AG04449 (cell line): Measurements from ENCODE around the gene KRT86.
"Not testable (repeated sequence)": the region's sequence is repeated elsewhere in the genome, so short reads cannot be mapped to it uniquely, and the experiment has no call there.

Source experiments
- CTCF ChIA-PET: fragments of 350-600 bp; formaldehyde crosslinking; extraction: SDS; loops from one replicate; lab custom pipeline; 2021; ENCODE audit warnings: antibody characterized with exemption; lab: Yijun Ruan, JAX
- POLR2A ChIA-PET: fragments of 400-600, 350-600 bp; formaldehyde crosslinking; extraction: SDS; loops from one replicate; lab custom pipeline; 2020; ENCODE audit warnings: antibody characterized with exemption, inconsistent platforms; lab: Yijun Ruan, JAX
- DNase-seq: peaks from one replicate; pipeline ENCODE4 v3.0.0-alpha.2; 2010; ENCODE audit warnings: low read depth, low spot score
- H3K4me3 ChIP-seq: 2 replicates; pipeline ENCODE4 v1.5.1; 2011; ENCODE audit warnings: low read depth, mild to moderate bottlenecking, control low read depth, low read length
- TF ChIP-seq, protein P1 (sequence below): IDR thresholded peaks from one replicate; pipeline ENCODE4 v1.5.1; 2011; ENCODE audit warnings: mild to moderate bottlenecking, moderate library complexity, low read length, control low read depth, inconsistent platforms; ENCODE audit not compliant: insufficient read depth; ENCODE audit errors: missing control alignments

Gene KRT86

DNA sequence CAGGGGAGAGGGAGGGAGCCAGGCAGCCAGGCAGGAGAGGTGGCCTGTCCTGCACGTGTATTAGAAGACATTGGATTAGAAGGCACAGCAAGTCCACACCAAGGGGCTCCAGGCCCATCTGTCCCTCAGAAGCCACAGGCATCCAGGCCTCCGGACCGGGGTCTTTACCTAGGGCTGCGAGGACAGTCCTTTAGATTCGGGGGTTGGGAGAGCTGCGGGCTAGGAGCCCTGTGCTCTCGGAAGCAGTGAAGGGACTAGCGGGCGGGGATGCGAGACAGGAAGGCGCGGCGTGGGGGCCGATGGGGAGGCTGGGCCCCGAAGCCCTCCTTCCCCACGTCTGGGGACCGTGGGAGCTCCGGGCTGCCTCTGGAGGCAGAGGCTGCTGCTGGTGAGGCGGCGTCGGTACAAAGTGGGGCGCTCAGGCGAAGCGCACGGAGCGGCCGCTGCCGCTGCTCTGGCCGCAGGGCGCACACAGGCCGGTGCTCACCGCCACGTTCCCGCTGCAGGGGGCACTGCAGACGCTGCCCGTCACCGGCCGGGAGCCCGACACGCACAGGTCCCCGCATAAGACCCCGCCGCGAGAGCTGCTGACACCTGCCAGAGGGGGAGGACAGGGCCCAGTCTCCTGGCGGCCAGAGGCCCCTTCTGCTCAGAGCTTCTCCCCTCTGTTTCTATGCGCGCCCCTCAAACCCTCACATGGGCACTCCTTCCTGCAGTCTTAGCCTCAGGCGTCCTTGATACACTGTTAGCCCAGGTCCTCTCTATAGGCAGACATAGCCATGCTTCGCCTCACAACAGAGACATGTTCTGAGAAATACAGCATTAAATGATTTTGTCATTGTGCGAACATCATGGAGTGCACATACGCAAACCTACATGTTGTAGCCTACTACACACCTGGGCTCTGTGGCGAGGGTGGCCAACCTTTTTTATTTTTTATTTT is 24.1 kb upstream of the KRT86 start:
- no peak for DNase-seq
- TF ChIP-seq, protein P1, sequence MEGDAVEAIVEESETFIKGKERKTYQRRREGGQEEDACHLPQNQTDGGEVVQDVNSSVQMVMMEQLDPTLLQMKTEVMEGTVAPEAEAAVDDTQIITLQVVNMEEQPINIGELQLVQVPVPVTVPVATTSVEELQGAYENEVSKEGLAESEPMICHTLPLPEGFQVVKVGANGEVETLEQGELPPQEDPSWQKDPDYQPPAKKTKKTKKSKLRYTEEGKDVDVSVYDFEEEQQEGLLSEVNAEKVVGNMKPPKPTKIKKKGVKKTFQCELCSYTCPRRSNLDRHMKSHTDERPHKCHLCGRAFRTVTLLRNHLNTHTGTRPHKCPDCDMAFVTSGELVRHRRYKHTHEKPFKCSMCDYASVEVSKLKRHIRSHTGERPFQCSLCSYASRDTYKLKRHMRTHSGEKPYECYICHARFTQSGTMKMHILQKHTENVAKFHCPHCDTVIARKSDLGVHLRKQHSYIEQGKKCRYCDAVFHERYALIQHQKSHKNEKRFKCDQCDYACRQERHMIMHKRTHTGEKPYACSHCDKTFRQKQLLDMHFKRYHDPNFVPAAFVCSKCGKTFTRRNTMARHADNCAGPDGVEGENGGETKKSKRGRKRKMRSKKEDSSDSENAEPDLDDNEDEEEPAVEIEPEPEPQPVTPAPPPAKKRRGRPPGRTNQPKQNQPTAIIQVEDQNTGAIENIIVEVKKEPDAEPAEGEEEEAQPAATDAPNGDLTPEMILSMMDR, result no peak
- H3K4me3 ChIP-seq, result no peak overlapping the region
- POLR2A ChIA-PET, result no interaction called here
- CTCF ChIA-PET, result interaction anchor here (0.6 to 13.9 kb wide), 9 partner anchors 9 to 93 kb away, joined by 3 to 128 read pairs (median 5); no protein-coding TSS in a partner anchor

DNA sequence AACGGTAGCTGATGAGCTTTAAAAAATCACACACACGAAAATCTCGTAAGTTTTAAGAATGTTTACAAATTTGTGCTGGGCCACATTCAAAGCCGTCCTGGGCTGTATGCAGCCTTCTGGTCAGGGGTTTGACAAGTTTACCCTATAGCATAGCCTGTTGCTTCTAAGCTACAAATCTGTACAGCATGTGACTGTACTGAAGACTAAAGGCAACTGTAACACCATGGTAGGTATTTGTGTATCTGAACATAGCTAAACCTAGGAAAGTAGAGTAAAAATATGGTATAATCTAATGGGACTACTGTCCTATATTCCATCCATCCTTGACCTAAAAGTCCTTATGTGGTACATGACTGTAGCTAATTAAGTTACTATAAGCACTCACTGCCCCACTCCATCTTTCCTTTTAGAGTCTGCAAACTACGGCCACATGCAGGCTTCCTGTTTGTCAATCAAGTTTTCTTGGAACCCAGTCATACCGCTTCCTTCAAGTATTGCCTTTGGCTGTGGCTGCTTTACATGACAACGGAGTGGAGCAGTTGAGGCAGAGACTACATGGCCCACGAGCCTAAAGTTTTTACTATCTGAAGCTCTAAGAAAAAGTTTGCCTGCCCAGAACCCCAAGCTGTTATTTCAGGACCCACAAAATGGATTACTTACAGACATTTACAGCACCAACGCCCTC is 22.9 kb upstream of the KRT86 start:
- no peak overlapping the region for H3K4me3 ChIP-seq
- ChIA-PET CTCF (interaction anchor here (1.2 to 13.9 kb wide), 8 partner anchors 12 to 94 kb away, joined by 3 to 128 read pairs (median 6); no protein-coding TSS in a partner anchor), POLR2A (no interaction called here)
- TF ChIP-seq, protein P1, result no peak
- DNase-seq, result no peak

DNA sequence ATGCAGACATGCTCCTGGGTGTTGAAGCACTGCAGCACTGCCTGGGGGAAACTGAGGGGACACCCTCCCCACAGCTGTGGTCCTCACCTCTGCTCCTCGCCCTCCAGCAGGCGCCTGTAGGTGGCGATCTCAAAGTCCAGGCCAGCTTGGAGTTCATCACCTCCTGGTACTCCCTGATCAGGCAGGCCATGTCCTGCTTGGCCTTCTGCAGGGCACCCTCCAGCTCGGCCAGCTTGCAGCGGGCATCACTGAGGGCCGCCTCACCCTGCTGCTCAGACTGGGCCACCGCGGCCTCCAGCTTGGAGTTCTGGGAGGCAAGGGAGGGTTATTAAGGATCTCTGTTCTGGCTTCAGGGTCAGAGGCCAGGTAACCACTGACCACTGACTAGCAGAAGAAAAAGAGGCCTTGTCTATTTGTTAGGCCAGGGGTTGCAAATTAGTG is 22.2 kb upstream of the KRT86 start:
- H3K4me3 ChIP-seq, DNase-seq, POLR2A ChIA-PET: not testable (repeated sequence)
- TF ChIP-seq, protein P1, result peak; percentile 25
- CTCF ChIA-PET, result interaction anchor here (1.2 to 13.9 kb wide), 7 partner anchors 12 to 95 kb away, joined by 3 to 128 read pairs (median 6); no protein-coding TSS in a partner anchor

DNA sequence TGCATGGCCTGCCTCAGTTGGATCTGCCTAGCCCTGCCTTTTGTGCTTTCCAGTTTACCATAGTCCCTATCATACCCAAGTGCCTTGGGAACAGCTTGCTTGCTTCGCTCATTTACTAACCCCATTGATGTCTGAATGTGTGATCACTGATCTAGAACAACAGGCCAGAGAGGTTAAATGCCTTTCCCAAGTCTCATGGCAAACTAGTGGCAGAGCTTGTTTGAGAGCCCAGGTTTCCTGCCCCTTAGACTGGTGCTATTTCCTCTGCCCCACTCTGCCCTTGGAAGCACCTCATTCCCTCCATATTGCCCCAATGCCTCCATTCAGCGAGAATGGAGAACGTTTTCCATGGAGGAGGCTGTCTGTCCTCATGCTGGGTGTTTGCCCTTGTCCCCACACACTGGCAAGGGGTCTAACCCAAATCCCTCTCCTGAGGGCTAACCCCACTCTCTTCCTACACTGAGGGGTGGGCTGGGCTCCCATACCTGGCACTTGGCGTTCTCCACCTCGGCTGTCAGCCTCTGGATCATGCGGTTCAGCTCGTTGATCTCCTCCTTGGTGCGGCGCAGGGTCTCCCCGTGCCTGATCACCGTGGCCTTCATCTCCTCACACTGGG is 21.6 kb upstream of the KRT86 start:
- ChIA-PET POLR2A (interaction anchor here (0.9 kb wide), 1 partner anchor 10 kb away, joined by 3 read pairs; no protein-coding TSS in a partner anchor), CTCF (interaction anchor here (1.3 to 13.9 kb wide), 3 partner anchors 11 to 25 kb away, joined by 3 to 128 read pairs (median 7); no protein-coding TSS in a partner anchor)
- no peak overlapping the region for H3K4me3 ChIP-seq
- TF ChIP-seq, protein P1, result no peak
- no peak for DNase-seq

DNA sequence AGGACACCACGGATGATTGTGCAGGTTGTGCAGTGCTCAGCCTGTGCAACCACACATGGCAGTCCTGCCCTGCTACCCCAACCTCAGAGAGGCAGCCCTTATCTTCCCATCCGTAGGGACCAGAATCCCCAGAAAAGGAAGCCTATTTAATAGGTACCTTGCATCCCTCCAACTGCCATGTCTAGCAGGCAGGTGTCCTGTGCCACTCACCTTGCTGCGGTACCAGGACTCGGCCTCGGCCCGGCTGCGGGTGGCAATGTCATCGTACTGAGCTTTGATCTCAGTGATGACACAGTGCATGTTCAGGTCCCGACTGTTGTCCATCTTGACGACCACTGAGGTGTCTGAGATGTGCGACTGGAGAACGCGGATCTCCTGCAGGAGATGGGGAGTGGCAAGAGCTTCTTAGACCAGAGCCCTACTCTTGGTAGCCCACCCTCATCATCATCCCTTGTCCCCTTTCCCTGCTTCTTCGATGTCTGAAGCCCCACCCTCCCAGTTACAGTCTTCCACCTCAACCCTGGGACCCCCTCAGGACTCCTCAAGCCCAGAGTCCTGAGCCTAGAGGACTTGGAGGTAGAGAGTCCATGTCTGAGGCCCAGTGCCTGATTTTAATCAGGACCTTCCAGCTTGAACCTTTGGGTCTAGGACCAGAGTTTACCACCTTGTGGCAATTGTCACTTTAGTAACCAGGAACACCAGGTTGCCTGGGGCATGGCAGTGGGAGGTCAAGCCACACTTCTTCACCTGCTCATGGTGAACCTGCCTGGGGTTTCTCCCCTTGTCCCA is 20.9 kb upstream of the KRT86 start:
- no peak for DNase-seq
- CTCF ChIA-PET, result interaction anchor here (2.0 to 13.9 kb wide), 2 partner anchors 10 to 25 kb away, joined by 7 to 128 read pairs; no protein-coding TSS in a partner anchor
- TF ChIP-seq, protein P1, result no peak
- POLR2A ChIA-PET, result interaction anchor here (0.9 kb wide), 1 partner anchor 11 kb away, joined by 3 read pairs; no protein-coding TSS in a partner anchor
- H3K4me3 ChIP-seq, result no peak overlapping the region
